Measurements from ENCODE around the gene STARD6.

DNA sequence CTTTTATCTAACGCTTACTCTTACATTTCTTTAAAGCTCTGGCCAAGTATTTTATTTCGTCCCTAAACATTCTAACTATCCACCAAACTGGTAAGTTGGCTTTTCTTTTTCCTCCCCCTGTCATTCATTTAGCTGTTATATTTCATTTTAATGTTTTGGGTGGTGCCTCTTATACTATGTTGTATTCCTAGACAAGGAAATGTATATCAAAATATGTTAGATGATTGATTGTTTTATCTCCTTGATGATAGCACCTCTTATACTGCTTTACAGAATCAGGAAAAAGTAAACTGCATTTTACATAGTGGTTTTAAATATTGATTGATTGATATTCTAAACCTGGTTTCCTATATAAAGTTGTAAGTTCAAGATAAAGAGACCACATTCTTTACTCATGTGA is 24.0 kb upstream of the STARD6 start:
- TF ChIP-seq POLR2A (IDR thresholded peaks at IDR 0.05): no peak
- TF ChIP-seq EP300 (IDR thresholded peaks at IDR 0.05): no peak
